ENCODE measurements around the gene TNFSF8. TPM values are rescaled to one million over a fixed set of nuclear protein-coding genes. Genes with fewer than 3 reads are reported as not detected.

Gene TNFSF8
- total RNA-seq: 10 to 100 TPM; 57.3 to 59.9 TPM

GRCh38 chr9:114930056-114930812, at the start of gene TNFSF8:
Gene TNFSF8 (minus strand): TSS chr9:114930591. CDS start chr9:114930303, 288 bp downstream.
- Mint-ChIP-seq H3K36me3 (peaks cover 35% of the 10 kb centered on the region), H3K4me1 (peaks cover 47% of the 10 kb centered on the region), H3K4me3 (peak within 1 kb of the TSS; percentile 97), H3K9me3 (peaks cover 3% of the 10 kb centered on the region), H3K27me3 (no peaks in the 10 kb centered on the region), H3K27ac (peak within 1 kb of the TSS; percentile 99)
- DNase-seq: peak; percentile 81

GRCh38 chr9:114973216-114973615, 42.8 kb upstream of the TNFSF8 start:
- DNase-seq: no peak
- Mint-ChIP-seq H3K27ac (no peak overlapping the region), H3K27me3 (no peaks in the 10 kb centered on the region), H3K4me1 (peaks cover 16% of the 10 kb centered on the region), H3K36me3 (peaks cover 4% of the 10 kb centered on the region), H3K4me3 (no peak overlapping the region), H3K9me3 (no peaks in the 10 kb centered on the region)

GRCh38 chr9:114972510-114973136, 42.2 kb upstream of the TNFSF8 start:
- no peaks in the 10 kb centered on the region for H3K27me3 Mint-ChIP-seq
- peaks cover 4% of the 10 kb centered on the region for H3K36me3 Mint-ChIP-seq
- no peak for DNase-seq
- H3K9me3 Mint-ChIP-seq: no peaks in the 10 kb centered on the region
- H3K27ac Mint-ChIP-seq: no peak overlapping the region
- H3K4me1 Mint-ChIP-seq: peaks cover 22% of the 10 kb centered on the region
- H3K4me3 Mint-ChIP-seq: no peak overlapping the region

- no peak for DNase-seq
- Mint-ChIP-seq H3K36me3 (peaks cover 4% of the 10 kb centered on the region), H3K9me3 (no peaks in the 10 kb centered on the region), H3K27me3 (no peaks in the 10 kb centered on the region), H3K4me3 (no peak overlapping the region), H3K4me1 (peaks cover 26% of the 10 kb centered on the region), H3K27ac (no peak overlapping the region)
Observed at GRCh38 chr9:114969269-114969668, 38.9 kb upstream of the TNFSF8 start.

- H3K27ac Mint-ChIP-seq: peak overlapping the region; percentile 29
- no peaks in the 10 kb centered on the region for H3K9me3 Mint-ChIP-seq
- H3K36me3 Mint-ChIP-seq: peaks cover 4% of the 10 kb centered on the region
- H3K4me3 Mint-ChIP-seq: no peak overlapping the region
- H3K4me1 Mint-ChIP-seq: peaks cover 26% of the 10 kb centered on the region
- H3K27me3 Mint-ChIP-seq: no peaks in the 10 kb centered on the region
- peak; percentile 14 for DNase-seq
Observed at GRCh38 chr9:114968671-114969070, 38.3 kb upstream of the TNFSF8 start.

GRCh38 chr9:114965564-114965963, 35.2 kb upstream of the TNFSF8 start:
- Mint-ChIP-seq H3K9me3 (peaks cover 18% of the 10 kb centered on the region), H3K4me1 (peaks cover 30% of the 10 kb centered on the region), H3K27me3 (no peaks in the 10 kb centered on the region), H3K36me3 (peaks cover 20% of the 10 kb centered on the region), H3K4me3 (no peak overlapping the region), H3K27ac (no peak overlapping the region)
- no peak for DNase-seq

- no peak overlapping the region for H3K27ac Mint-ChIP-seq
- H3K9me3 Mint-ChIP-seq: peaks cover 32% of the 10 kb centered on the region
- no peaks in the 10 kb centered on the region for H3K27me3 Mint-ChIP-seq
- DNase-seq: no peak
- H3K4me3 Mint-ChIP-seq: no peak overlapping the region
- peaks cover 35% of the 10 kb centered on the region for H3K36me3 Mint-ChIP-seq
- peaks cover 36% of the 10 kb centered on the region for H3K4me1 Mint-ChIP-seq
Observed at GRCh38 chr9:114962809-114963208, 32.4 kb upstream of the TNFSF8 start.

GRCh38 chr9:114960276-114960675, 29.9 kb upstream of the TNFSF8 start:
- Mint-ChIP-seq H3K4me1 (peaks cover 45% of the 10 kb centered on the region), H3K27me3 (no peaks in the 10 kb centered on the region), H3K27ac (peak overlapping the region; percentile 99), H3K4me3 (no peak overlapping the region), H3K36me3 (peaks cover 47% of the 10 kb centered on the region), H3K9me3 (peaks cover 36% of the 10 kb centered on the region)
- DNase-seq: no peak

GRCh38 chr9:114958844-114959235, 28.4 kb upstream of the TNFSF8 start:
- Mint-ChIP-seq H3K4me1 (peaks cover 52% of the 10 kb centered on the region), H3K4me3 (peak overlapping the region; percentile 82), H3K27ac (peak overlapping the region; percentile 99), H3K27me3 (no peaks in the 10 kb centered on the region), H3K36me3 (peaks cover 47% of the 10 kb centered on the region), H3K9me3 (peaks cover 36% of the 10 kb centered on the region)
- no peak for DNase-seq

GRCh38 chr9:114958021-114958843, 27.8 kb upstream of the TNFSF8 start:
- no peaks in the 10 kb centered on the region for H3K27me3 Mint-ChIP-seq
- H3K4me3 Mint-ChIP-seq: peak overlapping the region; percentile 82
- H3K9me3 Mint-ChIP-seq: peaks cover 36% of the 10 kb centered on the region
- peaks cover 52% of the 10 kb centered on the region for H3K4me1 Mint-ChIP-seq
- peak; percentile 59 for DNase-seq
- peaks cover 47% of the 10 kb centered on the region for H3K36me3 Mint-ChIP-seq
- H3K27ac Mint-ChIP-seq: peak overlapping the region; percentile 99

GRCh38 chr9:114957558-114957957, 27.2 kb upstream of the TNFSF8 start:
- Mint-ChIP-seq H3K36me3 (peaks cover 44% of the 10 kb centered on the region), H3K27ac (peak overlapping the region; percentile 99), H3K4me3 (peak overlapping the region; percentile 12), H3K9me3 (peaks cover 33% of the 10 kb centered on the region), H3K27me3 (no peaks in the 10 kb centered on the region), H3K4me1 (peaks cover 52% of the 10 kb centered on the region)
- DNase-seq: no peak

GRCh38 chr9:114954956-114955582, 24.7 kb upstream of the TNFSF8 start:
- Mint-ChIP-seq H3K4me3 (no peak overlapping the region), H3K9me3 (peaks cover 17% of the 10 kb centered on the region), H3K4me1 (peaks cover 44% of the 10 kb centered on the region), H3K27me3 (no peaks in the 10 kb centered on the region), H3K27ac (no peak overlapping the region), H3K36me3 (peaks cover 27% of the 10 kb centered on the region)
- DNase-seq: no peak

- peaks cover 16% of the 10 kb centered on the region for H3K36me3 Mint-ChIP-seq
- H3K4me3 Mint-ChIP-seq: no peak overlapping the region
- H3K4me1 Mint-ChIP-seq: peaks cover 33% of the 10 kb centered on the region
- no peaks in the 10 kb centered on the region for H3K27me3 Mint-ChIP-seq
- no peak for DNase-seq
- peaks cover 7% of the 10 kb centered on the region for H3K9me3 Mint-ChIP-seq
- peak overlapping the region; percentile 23 for H3K27ac Mint-ChIP-seq
Observed at GRCh38 chr9:114953959-114954358, 23.6 kb upstream of the TNFSF8 start.

GRCh38 chr9:114953046-114953445, 22.7 kb upstream of the TNFSF8 start:
- no peak overlapping the region for H3K4me3 Mint-ChIP-seq
- peaks cover 4% of the 10 kb centered on the region for H3K9me3 Mint-ChIP-seq
- H3K36me3 Mint-ChIP-seq: peaks cover 11% of the 10 kb centered on the region
- DNase-seq: no peak
- no peaks in the 10 kb centered on the region for H3K27me3 Mint-ChIP-seq
- H3K27ac Mint-ChIP-seq: no peak overlapping the region
- peaks cover 25% of the 10 kb centered on the region for H3K4me1 Mint-ChIP-seq

- H3K4me1 Mint-ChIP-seq: peaks cover 21% of the 10 kb centered on the region
- no peaks in the 10 kb centered on the region for H3K36me3 Mint-ChIP-seq
- H3K27me3 Mint-ChIP-seq: no peaks in the 10 kb centered on the region
Observed at GRCh38 chr9:114950761-114951160, 20.4 kb upstream of the TNFSF8 start.

More at GRCh38 chr9:114950761-114951160, 20.4 kb upstream of the TNFSF8 start:
- Mint-ChIP-seq H3K27ac (no peak overlapping the region), H3K4me3 (no peak overlapping the region), H3K9me3 (no peaks in the 10 kb centered on the region)
- no peak for DNase-seq
